ENCODE results near the gene MTFR2.
A peak's percentile ranks its signal among the peaks of the same experiment; 100 is the strongest.

MTFR2 gene

DNA sequence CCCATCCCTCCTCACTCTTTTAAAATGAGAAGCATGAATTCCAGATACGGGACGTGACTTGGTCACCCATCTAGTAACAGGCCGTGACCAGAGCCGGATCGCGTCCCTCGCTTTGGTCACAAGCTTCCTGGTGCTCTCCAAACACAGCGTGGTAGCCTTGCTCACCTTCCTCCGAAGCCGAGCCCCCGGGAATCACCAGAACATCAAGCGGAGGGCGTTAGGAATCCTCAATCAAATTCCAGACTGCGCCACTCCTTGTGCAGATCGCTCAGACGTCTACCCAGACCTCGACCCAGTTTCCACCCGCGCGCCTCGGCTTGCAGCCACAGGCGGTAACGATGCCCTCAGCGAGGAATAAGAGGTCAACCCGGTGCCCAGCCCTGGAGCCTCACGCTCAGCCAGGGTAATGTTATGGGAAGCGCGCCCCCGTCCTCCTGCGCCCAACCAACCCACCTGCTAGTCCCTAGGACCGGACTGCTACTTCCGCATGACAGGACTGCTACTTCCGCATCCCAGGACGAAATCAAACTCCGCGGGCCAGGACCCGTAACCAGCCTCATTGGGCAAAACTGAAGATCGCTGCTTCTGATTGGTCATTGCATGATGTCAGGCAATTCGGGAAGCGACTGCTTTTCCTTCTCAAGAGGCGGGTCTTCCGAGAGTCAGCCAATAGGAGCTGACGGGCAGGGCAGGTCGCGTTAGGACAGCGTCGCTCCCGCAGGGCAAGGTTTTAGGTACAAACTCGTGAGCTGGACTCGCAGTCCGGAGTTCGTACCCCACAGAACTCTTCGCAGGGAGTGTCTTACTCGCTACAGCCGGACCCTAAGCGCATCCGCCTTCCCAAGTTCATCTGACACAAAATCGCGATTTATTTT lies at the start of gene MTFR2:
Gene MTFR2, minus strand, starts transcription at position 501 of the 875 bp plus-strand sequence. CDS start 1,212 bp downstream, outside the sequence.
- DNase-seq (ENCODE audit: low read depth in 2 of 2): peak; percentile 75 to 81

DNA sequence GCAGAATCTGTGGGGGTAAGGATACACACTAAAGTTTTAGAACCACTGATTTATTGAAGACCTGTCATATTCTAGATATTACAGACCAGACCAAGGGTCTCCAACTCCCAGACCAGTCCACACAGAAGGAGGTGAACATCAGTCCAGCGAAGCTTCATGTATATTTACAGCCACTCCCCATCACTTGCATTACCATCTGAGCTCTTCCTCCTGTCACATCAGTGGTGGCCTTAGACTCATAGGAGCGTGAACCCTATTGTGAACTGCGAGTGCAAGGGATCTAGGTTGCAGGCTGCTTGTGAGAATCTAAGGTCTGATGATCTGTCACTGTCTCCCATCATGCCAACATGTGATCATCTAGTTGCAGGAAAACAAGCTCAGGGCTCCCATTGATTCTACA lies 44.5 kb upstream of the MTFR2 start:
- no peak for DNase-seq (ENCODE audit: low read depth in 2 of 2)

DNA sequence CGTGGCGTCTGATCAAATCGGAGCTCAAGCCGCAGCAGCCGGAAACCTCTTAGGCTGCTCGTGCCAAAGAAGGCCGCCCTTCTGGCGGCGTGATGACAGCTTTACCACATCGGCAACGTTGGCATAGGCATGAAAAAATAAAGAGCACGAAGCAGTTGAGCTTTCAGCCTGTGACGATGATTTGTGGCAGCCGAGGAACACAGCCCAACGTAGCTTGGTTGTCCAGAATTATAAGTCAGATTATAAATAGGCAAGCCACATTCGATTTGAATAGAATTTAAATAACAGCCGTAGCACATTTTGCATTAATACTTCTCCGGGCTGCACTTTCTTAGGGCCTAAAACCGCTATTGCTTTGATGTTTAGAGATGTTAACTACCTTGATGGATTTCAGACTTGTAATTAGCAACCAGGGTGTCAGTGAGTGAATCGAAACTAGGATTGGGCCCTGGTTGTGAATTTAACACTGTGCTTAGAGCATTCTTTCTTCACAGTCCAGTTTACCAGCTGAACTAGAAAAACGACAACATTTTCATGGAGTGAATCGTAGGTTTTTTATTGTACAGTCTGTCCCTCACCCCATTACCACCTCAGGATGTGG lies 40.4 kb upstream of the MTFR2 start:
- peak; percentile 58 to 62 for DNase-seq (ENCODE audit: low read depth in 2 of 2)

DNA sequence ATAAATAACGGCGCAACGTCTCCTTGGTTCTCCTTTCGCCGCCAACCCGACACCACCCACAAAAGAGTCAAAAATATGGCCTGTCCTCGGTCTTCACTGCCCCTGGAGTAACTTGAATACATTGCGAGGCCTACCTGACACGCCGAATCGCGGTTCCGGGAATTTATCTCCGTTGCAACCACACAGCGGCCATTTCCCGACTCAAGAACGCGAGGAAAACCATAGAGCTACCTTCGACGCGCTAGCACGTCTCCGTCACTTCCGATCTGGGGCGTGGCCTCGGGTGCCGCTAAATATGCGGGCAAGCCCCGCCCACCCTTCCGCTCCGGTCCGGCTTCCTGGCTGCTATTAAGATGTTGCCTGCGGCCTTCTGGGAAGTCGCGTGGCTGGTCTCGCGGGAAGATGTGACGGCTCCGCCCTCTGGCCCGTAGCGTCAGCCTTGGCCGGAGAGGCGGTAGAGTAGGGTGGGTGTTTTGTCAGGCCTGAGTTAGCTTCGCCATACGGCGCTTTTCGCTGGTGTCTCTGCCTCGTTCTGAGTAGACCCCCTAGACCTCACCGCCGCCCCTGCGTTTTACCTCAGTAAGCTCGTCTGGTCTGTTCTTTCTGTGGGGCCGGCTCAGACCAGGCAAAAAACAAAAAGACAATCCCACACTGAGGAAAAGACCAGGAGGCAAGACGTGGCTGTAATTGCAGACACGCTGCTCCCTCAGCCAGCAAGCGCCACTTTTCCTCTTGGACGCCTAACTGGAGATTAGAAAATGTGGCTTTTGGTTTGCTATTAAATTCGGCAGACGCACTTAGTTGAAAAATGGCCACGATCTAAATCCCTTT lies 39.7 kb upstream of the MTFR2 start, which contains the start of gene BCLAF1:
Gene BCLAF1, minus strand, starts transcription at position 268 of the 831 bp plus-strand sequence. CDS start 9,980 bp downstream, outside the sequence.
- peak; percentile 99 for DNase-seq (ENCODE audit: low read depth in 2 of 2)

DNA sequence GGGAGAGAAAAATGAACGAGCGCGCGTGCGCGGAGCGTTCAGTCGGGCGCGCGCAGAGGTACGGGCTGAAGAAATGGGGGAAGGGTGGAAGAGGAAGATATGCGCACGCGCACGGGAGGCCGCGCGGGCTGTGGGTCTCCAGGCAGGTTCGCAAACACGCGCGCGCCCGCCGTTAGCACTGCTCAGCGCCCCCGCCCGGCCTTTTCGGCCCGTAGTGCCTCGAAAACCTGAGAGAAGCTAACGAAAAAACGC lies 39.1 kb upstream of the MTFR2 start:
- DNase-seq (ENCODE audit: low read depth in 2 of 2): peak; percentile 81 to 82

DNA sequence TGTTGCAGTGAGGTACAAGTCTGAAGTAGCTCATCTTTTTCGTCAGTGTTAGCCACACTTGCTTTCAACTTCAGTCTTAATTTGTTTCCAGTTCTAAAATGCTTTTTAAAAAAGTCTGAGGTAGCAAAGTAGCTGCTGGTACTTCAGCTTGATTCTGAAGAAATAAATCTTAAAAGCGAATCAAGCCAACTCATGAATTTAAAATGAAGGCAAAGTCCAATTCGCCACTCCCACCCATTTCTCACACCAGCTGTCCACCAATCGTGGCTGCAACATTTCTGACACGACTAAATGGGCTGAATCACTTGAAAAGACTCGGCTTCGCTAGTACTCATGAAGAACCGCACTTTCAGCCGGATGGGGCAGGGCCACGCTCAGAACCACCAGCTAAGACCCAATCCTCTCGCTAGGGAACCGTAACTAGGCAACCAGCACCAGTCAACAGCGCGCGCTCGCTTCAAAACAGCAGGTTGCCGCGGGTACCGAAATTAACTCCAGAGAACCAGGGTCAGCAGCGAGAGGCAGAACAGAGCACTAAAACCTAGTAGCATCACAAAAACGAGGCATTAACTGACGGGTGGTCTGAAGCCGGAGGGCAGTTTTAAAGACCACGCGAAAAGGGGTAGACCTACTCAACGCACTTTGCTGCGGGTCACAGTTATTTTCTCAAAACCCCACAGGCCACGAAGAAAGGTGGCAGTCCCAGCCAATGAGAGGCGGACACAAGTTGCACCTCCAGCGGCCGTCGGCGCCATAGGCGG lies 38.6 kb upstream of the MTFR2 start:
- peak; percentile 72 to 73 for DNase-seq (ENCODE audit: low read depth in 2 of 2)

DNA sequence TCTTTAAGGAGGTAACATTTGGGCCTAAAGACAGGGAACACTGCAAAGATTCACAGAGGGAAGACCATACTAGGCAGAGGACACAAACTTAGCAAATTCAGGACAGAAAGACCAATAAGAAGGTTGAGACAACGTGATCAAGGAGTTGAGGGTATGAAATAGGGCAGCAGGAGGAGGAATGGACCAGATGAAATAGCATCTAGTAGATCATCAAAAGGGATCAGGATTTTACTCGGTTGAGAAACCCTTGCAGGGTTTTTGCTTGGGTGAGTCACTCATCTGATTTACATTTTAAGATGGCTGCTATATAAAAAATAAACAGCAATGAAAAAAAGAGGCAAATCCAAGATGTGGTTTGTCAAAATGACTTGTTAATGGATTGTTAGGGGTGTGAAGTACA lies 34.8 kb upstream of the MTFR2 start:
- no peak for DNase-seq (ENCODE audit: low read depth in 2 of 2)

DNA sequence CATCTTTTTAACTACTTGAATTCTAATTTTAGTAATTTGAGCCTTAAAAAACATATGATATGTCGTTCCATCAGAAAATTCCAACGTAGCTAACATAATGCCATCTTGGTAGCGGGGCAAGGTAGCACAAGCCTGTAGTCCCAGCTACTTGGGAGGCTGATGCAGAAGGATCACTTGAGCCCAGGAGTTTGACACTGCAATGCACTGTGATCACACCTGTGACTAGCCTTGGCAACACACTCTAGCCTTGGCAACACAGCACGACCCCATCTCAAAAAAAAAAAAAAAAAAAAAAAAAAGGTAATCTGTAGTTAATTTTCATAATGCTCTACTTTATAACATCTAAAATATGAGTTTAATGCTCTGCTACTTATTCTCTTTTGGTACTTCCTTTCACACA lies 32.8 kb upstream of the MTFR2 start:
- no peak for DNase-seq (ENCODE audit: low read depth in 2 of 2)

DNA sequence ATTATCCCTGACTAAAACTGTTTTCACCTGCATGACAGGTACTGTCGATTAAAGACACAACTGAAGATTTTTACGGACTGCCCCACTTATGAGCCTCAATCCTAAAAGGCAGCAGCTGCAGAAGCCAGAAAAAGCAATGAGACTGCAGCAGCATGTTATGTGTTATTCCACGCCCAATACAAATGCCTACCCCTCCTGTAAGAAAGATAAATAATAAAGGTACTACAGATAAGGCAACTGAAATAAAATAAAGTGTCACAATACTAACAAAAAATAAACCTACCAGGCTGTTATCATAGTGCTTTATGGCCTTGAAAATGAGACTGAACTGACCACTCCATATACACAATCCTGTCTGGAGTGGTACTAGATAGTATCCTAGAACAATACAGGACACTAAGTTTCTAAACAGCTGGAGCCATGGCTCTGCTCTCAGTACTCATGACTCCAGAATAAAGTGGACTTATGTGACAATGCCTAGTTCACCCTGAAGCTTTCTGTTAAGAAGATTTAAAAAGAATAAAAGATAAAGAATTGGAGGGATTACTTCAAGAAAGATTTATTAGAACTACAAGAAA lies 30.0 kb upstream of the MTFR2 start:
- DNase-seq (ENCODE audit: low read depth in 2 of 2): no peak

DNA sequence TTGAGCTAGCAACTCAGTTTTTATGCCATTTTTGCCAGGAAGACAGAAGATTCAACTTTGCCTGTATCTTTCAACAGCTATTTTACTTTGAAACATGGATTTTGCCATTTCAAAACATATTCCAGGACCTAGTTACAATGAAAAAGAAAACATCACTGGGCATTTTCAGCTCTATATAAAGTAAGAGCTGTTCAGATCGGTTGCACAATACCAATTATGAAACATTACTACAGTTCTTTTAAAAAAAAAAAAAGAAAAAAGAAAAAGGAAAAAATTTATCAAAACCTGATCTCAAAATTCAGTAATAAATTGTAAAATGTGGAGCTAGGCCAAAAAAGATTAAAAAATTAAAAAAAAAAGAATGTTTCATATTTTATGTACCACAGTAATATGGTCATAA lies 24.0 kb upstream of the MTFR2 start:
- no peak for DNase-seq (ENCODE audit: low read depth in 2 of 2)

DNA sequence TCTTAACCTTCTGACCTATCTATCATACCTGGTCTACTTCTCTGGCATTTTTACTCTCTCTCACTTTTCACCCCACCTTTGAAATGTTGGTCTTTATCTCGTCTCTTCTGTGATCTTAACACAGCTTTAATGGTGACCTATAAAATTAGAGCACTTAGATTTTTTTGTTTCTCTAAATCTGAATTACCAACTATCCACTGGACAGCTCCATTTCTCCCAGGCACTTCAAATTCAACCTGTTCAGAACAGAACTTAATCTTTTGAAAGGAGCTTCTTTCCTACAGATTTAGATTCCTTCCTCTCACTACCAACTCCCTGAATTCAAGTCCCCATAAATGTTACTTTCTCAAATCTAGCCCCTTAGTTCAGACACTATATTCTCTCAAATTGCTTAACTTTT lies 15.0 kb upstream of the MTFR2 start:
- no peak for DNase-seq (ENCODE audit: low read depth in 2 of 2)

DNA sequence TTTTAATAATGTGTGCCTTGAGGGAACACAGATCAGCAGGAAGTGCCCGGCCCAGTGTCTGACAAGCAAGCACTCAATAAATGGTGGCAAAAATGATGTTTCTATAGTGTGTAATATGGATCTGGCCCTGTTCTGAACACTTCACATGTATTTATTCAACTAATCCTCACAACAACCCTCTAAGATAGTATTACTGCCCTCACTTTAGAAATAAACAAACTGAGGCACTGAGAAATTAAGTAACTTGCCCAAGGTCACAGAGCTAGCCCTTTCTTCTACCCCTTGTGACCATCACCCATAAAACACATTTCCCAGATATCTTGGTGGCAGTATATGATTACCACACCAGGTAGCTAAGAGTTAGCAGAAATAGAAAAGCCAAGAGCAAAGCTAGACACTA lies 12.8 kb upstream of the MTFR2 start:
- DNase-seq (ENCODE audit: low read depth in 2 of 2): no peak

DNA sequence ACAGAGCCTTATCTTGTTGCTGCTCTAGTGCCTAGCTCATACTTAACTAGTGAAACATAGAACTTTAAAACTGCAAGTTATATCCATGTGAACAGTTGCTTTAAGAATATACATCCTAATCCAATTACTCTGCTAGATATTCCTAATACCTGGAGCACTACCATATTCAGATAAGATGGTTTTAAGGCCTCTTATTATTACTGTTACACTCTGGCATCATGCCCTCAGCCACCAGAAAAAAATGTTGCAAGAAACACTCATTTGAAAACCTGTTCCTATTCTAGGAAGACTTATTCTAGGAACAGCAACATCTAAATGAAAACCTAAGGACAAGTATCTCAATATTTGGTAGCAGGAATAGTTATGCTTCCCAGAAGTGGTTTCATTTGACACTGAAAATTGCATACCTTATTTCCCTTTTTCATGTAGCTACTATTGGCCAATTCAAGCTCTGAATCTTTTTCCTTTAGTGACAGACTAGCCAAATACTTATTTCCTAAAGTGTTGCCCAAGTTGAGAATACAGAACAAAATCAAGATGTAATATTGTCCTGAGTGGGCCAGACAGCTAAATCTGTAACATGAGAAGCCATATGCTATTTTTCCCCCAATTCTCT lies 4.8 kb upstream of the MTFR2 start:
- DNase-seq (ENCODE audit: low read depth in 2 of 2): no peak

DNA sequence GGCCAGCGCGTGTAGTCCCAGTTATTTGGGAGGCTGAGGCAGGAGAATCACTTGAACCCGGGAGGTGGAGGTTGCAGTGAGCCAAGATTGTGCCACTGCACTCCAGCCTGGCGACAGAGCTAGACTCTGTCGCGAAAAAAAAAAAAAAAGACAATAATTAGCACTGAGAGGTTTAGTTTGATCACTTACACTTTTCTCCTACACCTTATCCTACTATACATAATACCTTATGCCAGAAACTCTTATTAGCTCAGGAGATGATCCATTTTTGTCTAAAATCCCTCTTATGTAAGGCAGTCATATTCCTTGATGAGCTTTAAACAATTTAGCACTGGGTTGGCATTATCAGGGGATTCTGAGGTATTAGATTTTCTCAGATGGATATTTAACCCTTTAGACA lies 3.6 kb upstream of the MTFR2 start:
- no peak for DNase-seq (ENCODE audit: low read depth in 2 of 2)

DNA sequence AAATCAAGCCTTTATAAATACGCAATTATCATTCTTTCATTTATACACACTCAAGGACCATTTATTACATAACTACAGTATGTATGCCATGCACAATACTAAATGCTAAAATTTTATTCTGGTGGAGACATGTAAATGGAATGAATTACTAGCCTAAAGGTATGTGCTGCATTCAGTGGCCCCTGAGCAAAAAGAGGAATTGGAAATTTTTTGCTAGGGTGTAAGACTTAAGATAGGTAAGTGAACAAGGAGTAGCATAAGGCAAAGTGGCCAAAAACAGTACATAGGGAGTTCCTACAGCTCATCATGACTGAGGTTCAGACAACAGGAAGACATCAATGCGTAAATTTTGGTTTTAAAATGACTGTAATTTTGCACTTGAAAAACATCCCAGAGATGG lies 2.3 kb upstream of the MTFR2 start:
- DNase-seq (ENCODE audit: low read depth in 2 of 2): no peak

DNA sequence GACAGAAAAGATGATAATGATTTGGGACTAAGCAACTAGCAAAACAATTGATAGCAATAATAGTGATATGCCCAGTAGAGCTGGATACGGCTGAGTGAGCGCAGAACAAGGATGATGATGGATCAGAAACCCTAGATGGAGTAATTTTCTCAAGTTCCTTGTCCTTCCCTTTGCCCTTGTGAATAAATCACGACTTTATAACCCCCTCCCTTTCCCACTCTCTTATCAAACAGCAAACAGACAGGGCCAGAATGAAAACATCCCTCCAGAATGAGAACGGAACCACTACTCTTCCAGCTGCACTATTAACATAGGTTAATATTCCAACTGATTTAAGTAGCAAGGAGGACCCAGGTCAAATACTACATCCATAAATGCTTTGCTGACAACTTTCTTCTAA lies 1.3 kb upstream of the MTFR2 start:
- no peak for DNase-seq (ENCODE audit: low read depth in 2 of 2)

DNA sequence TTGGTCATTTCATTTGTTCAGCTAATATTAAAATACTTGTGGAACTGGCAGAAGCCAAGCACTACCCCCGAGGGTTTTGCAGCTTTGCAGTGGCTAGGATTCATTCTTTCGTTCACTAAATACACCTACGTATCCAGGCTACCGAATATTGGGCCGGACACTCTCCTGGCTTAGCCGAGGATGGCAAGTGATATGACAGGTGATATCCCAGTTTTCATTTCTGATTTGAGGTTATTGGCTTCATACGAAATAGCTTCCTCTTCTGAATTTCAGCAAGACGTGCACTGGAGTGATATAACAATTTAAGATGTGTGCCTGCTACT lies 536 bp upstream of the MTFR2 start:
- DNase-seq (ENCODE audit: low read depth in 2 of 2): no peak

DNA sequence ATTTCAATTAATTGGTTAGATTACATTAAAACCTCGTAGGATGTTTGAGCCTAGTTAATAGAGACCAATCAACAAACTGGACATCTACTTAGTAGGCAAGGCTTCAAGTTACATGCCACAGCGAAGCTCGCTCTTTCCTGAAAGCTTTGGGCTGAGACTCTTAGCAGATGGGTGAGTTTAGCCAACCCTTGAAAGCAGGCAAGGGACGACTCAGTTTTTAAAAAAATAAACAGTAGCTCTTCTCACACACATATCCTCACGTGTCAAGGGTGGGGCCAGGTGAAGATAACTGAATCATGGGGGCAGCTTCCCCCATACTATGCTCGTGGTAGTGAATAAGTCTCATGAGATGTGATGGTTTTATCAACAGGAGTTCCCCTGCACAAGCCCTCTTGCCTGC lies 775 bp downstream of the MTFR2 start:
- no peak for DNase-seq (ENCODE audit: low read depth in 2 of 2)

DNA sequence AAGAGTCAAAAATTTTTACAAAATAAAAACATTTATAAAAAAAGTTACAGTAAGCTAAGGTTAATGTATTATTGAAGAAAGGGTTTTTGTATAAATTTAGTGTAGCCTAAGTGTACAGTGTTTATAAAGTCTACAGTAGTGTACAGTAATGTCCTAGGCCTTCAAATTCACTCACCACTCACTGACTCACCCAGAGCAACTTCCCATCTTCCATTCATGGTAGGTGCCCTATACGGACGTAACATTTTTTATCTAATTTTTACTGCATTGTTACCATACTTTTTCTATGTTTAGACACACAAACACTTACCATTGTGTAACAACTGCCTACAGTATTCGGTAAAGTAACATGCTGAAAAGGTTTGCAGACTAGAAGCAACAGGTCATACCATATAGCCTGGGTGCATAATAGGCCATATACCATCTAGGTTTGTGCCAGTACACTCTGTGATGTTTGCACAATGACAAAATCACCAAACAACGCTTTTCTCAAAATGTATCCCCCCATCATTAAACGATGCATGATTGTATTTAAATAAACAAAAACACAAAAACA lies 6.0 kb downstream of the MTFR2 start:
- no peak for DNase-seq (ENCODE audit: low read depth in 2 of 2)

DNA sequence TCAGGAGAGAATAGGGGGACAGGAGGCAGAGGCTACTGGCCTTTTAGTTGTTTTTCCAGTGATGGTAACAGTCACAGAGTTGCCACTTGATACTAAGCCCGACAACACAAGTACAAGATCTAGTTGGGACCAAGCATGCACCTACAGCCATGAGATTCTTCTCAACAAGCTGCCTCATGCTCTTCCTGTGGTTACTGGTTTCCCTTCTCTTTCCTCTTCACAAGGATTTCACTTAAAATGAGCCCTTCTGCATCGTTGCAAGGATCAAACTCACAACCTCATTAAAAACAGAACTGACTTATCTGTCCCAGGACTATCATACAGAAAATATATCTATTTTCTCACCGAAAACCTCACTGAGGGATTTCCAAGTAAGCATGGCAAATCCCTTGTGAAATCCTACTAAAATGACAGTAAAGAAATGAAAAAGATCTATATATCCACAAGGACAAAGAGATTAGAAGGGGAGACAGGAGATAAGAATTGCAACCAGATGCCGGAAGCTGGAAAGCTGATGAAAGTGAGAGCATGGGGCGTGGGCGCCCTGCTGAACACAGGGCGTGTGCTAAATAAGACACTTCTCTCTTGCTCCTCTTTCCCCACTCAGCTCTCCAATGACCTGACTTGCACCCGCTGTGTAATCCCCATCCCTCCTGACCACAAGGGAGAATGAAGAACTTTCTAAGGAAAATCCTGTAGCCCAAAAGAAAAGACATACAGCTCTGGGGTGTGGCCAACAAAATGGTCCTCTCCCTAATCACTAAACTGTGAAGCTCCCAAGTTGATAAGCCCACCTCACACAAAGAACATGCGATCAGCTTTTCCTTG lies 13.4 kb downstream of the MTFR2 start:
- DNase-seq (ENCODE audit: low read depth in 2 of 2): no peak

All from stimulated activated CD8-positive, alpha-beta memory T cell treated with anti-CD3 and anti-CD28 coated beads, Interleukin-7, amount 100 ng/mL, for 1 hour (primary cell).